Measurements from ENCODE around the gene CCDC88B.

DNA sequence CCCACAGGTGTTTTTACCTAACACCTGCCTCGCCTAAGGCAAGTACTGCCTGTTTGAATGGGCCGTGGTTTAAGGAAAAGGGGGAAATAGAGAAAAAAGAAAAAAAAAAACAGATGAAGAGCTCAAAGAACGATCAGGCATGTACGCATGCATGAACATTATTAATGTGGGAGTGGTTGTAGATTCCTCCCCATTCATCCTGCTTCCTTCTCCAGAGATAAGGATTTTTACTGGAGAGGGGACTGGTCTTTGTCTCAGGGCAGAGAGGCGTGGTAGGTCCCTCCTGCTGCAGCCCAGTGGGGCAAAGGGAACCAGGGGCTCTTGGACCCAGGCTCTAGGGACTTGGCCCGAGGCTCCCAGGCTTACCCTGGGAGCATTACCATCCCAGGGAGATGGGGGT is 42.0 kb downstream of the CCDC88B start:
- TF ChIP-seq, protein P1, sequence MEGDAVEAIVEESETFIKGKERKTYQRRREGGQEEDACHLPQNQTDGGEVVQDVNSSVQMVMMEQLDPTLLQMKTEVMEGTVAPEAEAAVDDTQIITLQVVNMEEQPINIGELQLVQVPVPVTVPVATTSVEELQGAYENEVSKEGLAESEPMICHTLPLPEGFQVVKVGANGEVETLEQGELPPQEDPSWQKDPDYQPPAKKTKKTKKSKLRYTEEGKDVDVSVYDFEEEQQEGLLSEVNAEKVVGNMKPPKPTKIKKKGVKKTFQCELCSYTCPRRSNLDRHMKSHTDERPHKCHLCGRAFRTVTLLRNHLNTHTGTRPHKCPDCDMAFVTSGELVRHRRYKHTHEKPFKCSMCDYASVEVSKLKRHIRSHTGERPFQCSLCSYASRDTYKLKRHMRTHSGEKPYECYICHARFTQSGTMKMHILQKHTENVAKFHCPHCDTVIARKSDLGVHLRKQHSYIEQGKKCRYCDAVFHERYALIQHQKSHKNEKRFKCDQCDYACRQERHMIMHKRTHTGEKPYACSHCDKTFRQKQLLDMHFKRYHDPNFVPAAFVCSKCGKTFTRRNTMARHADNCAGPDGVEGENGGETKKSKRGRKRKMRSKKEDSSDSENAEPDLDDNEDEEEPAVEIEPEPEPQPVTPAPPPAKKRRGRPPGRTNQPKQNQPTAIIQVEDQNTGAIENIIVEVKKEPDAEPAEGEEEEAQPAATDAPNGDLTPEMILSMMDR (IDR thresholded peaks at IDR 0.05) = no peak
- no peak for TF ChIP-seq POLR2AphosphoS5 (IDR thresholded peaks at IDR 0.05)
- no peak for TF ChIP-seq EP300 (IDR thresholded peaks at IDR 0.05)
- no peak for TF ChIP-seq POLR2A (IDR thresholded peaks at IDR 0.05; ENCODE audit: low read depth)

Data from esophagus muscularis mucosa (tissue), 4 donors.